Measurements from ENCODE around the gene TRAPPC8. TPM values are rescaled to one million over a fixed set of nuclear protein-coding genes. Genes with fewer than 3 reads are reported as not detected.
"Not testable (repeated sequence)": the region's sequence is repeated elsewhere in the genome, so short reads cannot be mapped to it uniquely, and the experiment has no call there.

Gene TRAPPC8
- total RNA-seq, 4 donors from 2014 or later: 25.3 to 51.6 (median 37.5) TPM

DNA sequence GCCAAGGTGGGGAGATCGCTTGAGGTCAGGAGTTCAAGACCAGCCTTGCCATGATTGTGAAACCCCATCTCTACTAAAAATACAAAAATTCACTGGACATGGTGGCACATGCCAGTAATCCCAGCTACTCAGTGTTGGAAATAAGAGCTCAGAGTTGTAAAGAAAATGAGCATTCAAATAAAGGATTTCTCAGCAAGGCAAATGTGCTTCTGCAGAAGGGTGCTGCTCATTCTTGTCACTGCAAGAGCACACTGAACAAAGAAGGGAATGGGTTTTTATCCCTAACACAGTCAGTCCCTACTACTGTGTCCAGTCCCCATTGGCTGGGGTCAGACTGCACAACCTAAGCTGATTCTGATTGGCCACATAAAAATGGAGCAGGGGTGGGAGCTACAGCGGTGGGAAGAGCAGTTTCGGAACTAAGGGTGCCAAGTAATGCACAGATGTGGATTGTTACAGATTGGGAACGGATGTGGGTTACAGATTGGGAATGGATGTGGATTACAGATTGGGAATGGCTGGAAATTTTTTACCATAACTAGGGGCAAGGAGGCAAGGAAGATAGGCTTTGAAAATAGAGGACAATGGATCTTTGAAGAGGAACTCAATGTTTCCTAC, 31.1 kb upstream of the TRAPPC8 start:
- no peak for DNase-seq (ENCODE audit: low spot score in 2 of 2)
- H3K27me3 ChIP-seq: no peaks in the 10 kb centered on the region
- peaks cover 0 to 34% (median 2%) of the 10 kb centered on the region in 4 donors for H3K9me3 ChIP-seq
- WGBS, 2 donors: 88 to 97% methylated on average over 4 of the region's 4 CpGs
- no peaks in the 10 kb centered on the region for H3K36me3 ChIP-seq
- no peaks in the 10 kb centered on the region for H3K4me1 ChIP-seq
- H3K4me3 ChIP-seq: no peak overlapping the region
- H3K27ac ChIP-seq: no peak overlapping the region
- TF ChIP-seq, protein P1, sequence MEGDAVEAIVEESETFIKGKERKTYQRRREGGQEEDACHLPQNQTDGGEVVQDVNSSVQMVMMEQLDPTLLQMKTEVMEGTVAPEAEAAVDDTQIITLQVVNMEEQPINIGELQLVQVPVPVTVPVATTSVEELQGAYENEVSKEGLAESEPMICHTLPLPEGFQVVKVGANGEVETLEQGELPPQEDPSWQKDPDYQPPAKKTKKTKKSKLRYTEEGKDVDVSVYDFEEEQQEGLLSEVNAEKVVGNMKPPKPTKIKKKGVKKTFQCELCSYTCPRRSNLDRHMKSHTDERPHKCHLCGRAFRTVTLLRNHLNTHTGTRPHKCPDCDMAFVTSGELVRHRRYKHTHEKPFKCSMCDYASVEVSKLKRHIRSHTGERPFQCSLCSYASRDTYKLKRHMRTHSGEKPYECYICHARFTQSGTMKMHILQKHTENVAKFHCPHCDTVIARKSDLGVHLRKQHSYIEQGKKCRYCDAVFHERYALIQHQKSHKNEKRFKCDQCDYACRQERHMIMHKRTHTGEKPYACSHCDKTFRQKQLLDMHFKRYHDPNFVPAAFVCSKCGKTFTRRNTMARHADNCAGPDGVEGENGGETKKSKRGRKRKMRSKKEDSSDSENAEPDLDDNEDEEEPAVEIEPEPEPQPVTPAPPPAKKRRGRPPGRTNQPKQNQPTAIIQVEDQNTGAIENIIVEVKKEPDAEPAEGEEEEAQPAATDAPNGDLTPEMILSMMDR (IDR thresholded peaks at IDR 0.05): no peak
- TF ChIP-seq EP300 (IDR thresholded peaks at IDR 0.05) (no peak), POLR2A (IDR thresholded peaks at IDR 0.05) (no peak)

DNA sequence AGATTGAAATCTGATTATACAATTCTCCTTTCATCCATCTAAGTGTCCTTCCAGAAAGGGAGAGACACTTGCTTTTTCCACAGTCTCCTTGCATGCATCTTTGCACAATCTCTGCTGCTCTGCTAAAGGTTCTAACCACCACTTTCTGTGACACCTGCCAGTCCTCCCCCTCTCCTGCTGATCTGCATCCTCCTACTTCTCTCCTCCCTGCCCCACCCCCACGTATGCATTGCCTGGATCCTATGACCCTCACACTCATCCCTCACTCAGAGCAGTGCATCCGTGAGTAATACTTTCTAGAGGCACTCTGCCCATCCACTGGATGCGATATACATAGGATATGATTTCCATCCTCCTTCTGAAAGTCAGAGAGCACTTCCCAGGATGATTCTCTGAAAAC, 27.7 kb upstream of the TRAPPC8 start:
- Histone ChIP-seq H3K4me1 (no peaks in the 10 kb centered on the region), H3K9me3 (peaks cover 0 to 24% (median 2%) of the 10 kb centered on the region in 4 donors), H3K4me3 (no peak overlapping the region), H3K27ac (no peak overlapping the region), H3K27me3 (no peaks in the 10 kb centered on the region), H3K36me3 (no peaks in the 10 kb centered on the region)
- WGBS, 2 donors: 51 to 54% methylated on average over 3 of the region's 3 CpGs
- no peak for DNase-seq (ENCODE audit: low spot score in 2 of 2)
- TF ChIP-seq EP300 (IDR thresholded peaks at IDR 0.05): no peak
- no peak for TF ChIP-seq POLR2A (IDR thresholded peaks at IDR 0.05)
- TF ChIP-seq, protein P1 (IDR thresholded peaks at IDR 0.05): no peak

DNA sequence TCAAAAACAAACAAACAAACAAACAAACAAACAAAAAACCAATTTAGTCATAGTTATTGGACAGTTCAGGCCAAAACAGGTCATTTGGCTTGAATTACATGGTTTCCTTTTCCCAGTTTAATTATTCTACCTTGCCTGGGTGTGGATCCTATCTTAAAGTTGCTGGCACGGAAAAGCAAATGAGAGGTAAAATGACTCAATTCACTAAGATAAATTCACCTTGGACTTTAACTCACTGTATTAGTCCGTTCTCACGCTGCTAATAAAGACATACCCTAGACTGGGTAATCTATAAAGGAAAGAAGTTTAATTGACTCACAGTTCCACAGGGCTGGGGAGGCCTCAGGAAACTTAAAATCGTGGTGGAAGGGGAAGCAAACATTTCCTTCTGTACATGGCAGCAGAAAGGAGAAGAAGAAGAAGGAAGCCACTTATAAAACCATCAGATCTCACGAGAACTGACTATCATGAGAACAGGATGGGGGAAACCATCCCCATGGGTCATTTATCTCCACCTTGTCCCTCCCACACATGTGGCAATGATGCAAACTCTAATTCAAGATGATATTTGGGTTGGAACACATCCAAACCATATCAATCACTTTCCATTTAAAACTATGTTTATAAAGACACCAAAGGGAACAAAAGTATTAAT, 22.5 kb upstream of the TRAPPC8 start:
- WGBS, 2 donors: 63 to 70% methylated on average over 5 of the region's 5 CpGs
- no peak overlapping the region for H3K27ac ChIP-seq
- no peak for DNase-seq (ENCODE audit: low spot score in 2 of 2)
- no peak overlapping the region for H3K4me3 ChIP-seq
- H3K4me1 ChIP-seq: no peaks in the 10 kb centered on the region
- no peaks in the 10 kb centered on the region for H3K9me3 ChIP-seq
- no peaks in the 10 kb centered on the region for H3K27me3 ChIP-seq
- H3K36me3 ChIP-seq: no peaks in the 10 kb centered on the region
- TF ChIP-seq EP300 (IDR thresholded peaks at IDR 0.05) (no peak), POLR2A (IDR thresholded peaks at IDR 0.05) (no peak)
- TF ChIP-seq, protein P1 (IDR thresholded peaks at IDR 0.05): no peak

DNA sequence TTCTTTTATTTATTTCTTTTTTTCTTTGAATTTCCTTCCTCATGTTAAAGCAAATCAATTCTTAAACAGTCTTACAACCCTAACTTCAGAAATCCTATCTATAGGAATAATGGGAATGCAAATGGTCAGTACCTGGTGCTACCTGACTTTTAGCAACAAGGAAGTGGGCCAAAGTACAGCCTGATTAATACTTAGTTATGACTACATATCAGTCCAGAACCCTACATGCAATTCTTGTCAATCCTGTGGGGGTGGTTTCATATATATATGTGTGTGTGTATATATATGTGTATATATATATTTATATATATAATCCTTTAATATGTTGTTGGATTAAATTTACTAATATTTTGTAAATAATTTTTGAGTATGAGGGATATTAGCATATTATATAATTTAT, 14.8 kb upstream of the TRAPPC8 start:
- H3K27ac ChIP-seq: no peak overlapping the region
- H3K36me3 ChIP-seq: no peaks in the 10 kb centered on the region
- TF ChIP-seq POLR2A (IDR thresholded peaks at IDR 0.05): no peak
- TF ChIP-seq EP300 (IDR thresholded peaks at IDR 0.05): no peak
- no peak for DNase-seq (ENCODE audit: low spot score in 2 of 2)
- H3K9me3 ChIP-seq: no peaks in the 10 kb centered on the region
- H3K4me1 ChIP-seq: no peaks in the 10 kb centered on the region
- no peaks in the 10 kb centered on the region for H3K27me3 ChIP-seq
- no peak overlapping the region for H3K4me3 ChIP-seq

DNA sequence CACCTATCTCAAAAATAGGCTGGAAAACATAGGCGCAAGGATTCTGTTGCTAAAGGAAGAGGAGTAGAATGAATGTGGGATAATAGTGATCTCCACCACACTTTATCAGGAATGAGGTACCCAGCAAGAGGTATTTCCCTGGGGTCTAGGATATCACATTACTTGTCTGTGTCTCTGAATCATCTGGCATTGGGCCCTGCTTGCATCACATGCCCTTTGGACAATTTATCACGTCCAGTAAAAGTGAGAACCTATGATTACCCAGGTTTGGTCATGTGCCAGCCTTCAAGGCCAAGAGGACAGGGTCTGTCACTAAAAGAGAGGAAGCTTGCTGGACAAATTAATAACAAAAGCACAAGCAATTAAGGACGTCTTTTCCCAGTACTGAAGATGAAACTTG, 11.4 kb upstream of the TRAPPC8 start:
- Histone ChIP-seq H3K27me3 (no peaks in the 10 kb centered on the region), H3K9me3 (no peaks in the 10 kb centered on the region), H3K27ac (no peak overlapping the region), H3K4me3 (no peak overlapping the region), H3K4me1 (no peaks in the 10 kb centered on the region), H3K36me3 (no peaks in the 10 kb centered on the region)
- no peak for TF ChIP-seq EP300 (IDR thresholded peaks at IDR 0.05)
- TF ChIP-seq, protein P1 (IDR thresholded peaks at IDR 0.05): no peak
- TF ChIP-seq POLR2A (IDR thresholded peaks at IDR 0.05): no peak
- DNase-seq (ENCODE audit: low spot score in 2 of 2): peak in 1 of 2 donors; percentile 30
- WGBS, 2 donors: 49 to 50% methylated on average over 3 of the region's 3 CpGs

DNA sequence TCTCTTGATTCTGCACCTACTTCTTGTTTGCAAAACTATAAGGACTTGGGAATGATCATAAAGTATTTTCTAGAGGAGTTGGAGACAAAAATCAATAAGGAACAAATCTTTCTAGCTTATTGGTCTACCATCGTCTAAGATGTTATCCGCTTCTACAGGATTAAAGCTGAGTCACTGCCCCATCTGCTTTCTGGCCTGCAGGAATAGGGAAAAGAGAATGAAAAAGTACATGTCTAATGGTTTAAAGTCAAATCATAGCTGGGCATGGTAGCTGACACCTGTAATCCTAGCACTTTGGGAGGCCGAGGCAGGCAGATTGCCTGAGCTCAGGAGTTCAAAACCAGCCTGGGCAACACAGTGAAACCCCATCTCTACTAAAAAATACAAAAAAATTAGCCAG, 10.8 kb upstream of the TRAPPC8 start:
- not testable (repeated sequence) for H3K27ac ChIP-seq; H3K9me3 ChIP-seq; H3K27me3 ChIP-seq; DNase-seq (ENCODE audit: low spot score in 2 of 2); H3K4me1 ChIP-seq; H3K4me3 ChIP-seq; H3K36me3 ChIP-seq
- WGBS, 2 donors: 89 to 93% methylated on average over 3 of the region's 3 CpGs

Measured in tibial nerve (tissue), 4 donors.